GM12891 (cell line): ENCODE measurements around the gene CHMP4A.

ENCODE experiments used
- POLR2A ChIP-seq: IDR thresholded peaks from 2 replicates; pipeline ENCODE4 v1.6.1; 2011; ENCODE audit warnings: low read depth, low read length, control low read depth
- POLR2AphosphoS5 ChIP-seq: IDR thresholded peaks from 2 replicates; pipeline ENCODE4 v1.6.1; 2011; ENCODE audit warnings: low read depth, low read length, control low read depth

DNA sequence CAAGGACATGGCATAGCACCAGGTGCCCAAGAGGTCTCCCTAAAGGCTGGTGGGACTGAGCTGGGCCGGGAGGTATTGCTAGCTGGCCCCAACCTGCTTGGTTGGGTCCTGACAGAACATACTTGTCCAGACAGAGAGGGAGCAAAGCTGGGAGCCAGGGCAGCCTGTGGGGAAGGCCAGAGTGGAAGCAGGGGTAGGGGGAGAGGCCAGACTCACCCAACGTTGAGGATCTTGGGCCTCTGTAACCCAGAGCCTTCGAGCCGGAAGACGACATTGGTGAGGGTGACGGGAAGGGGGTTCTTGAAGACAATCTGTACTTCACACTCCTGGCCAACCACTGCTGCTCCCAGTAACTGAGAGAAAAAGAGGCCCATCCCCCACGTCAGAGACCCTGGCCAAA is 40.6 kb upstream of the CHMP4A start:
- no peak for TF ChIP-seq POLR2A
- no peak for TF ChIP-seq POLR2AphosphoS5
